WTC11 (cell line): ENCODE measurements around the gene COPS9. TPM values are rescaled to one million over a fixed set of nuclear protein-coding genes. Genes with fewer than 3 reads are reported as not detected.

ENCODE experiments used
- ATAC-seq: fragments of 200-7000 bp; cut with Tn5 transposase; 2 replicates; pipeline ENCODE4 v1.10.0; 2021; ENCODE audit warnings: mild to moderate bottlenecking, moderate library complexity
- CTCF ChIA-PET: fragments of 300-600 bp; sonication (Branson Sonifier 250); formaldehyde crosslinking; loops from one replicate; lab custom pipeline; 2021; ENCODE audit warnings: antibody characterized with exemption; lab: Charles Lee
- POLR2A ChIA-PET: fragments of 350-600 bp; sonication (Branson Sonifier 250); formaldehyde crosslinking; loops from one replicate; lab custom pipeline; 2021; ENCODE audit warnings: antibody characterized with exemption; lab: Charles Lee
- DNase-seq: peaks from one replicate; pipeline ENCODE4 v3.0.0; 2021; ENCODE audit warnings: low spot score
- H3K27ac Mint-ChIP-seq: 2 replicates; pipeline ENCODE4 v1.8.0; 2021; ENCODE audit warnings: mixed read lengths
- H3K27me3 Mint-ChIP-seq: 2 replicates; pipeline ENCODE4 v1.8.0; 2021; ENCODE audit warnings: low read depth, mild to moderate bottlenecking, moderate library complexity, mixed read lengths
- H3K36me3 Mint-ChIP-seq: 2 replicates; pipeline ENCODE4 v1.8.0; 2021; ENCODE audit warnings: mixed read lengths
- H3K4me1 Mint-ChIP-seq: 2 replicates; pipeline ENCODE4 v1.8.0; 2022; ENCODE audit warnings: mixed read lengths
- H3K4me3 Mint-ChIP-seq: 2 replicates; pipeline ENCODE4 v1.8.0; 2021; ENCODE audit warnings: mild to moderate bottlenecking, moderate library complexity, mixed read lengths
- H3K9me3 Mint-ChIP-seq: 2 replicates; pipeline ENCODE4 v1.8.0; 2021; ENCODE audit warnings: mixed read lengths
- ATF1 ChIP-seq: sonication (generic); formaldehyde crosslinking; IDR thresholded peaks from 2 replicates; pipeline ENCODE4 v1.8.1; 2023; ENCODE audit warnings: mild to moderate bottlenecking, moderate library complexity, missing genetic modification reagents
- ATF3 ChIP-seq: sonication (generic); formaldehyde crosslinking; conservative IDR thresholded peaks from 2 replicates; pipeline ENCODE4 v1.8.1; 2022; ENCODE audit warnings: mild to moderate bottlenecking, missing genetic modification reagents
- CREM ChIP-seq: sonication (generic); formaldehyde crosslinking; IDR thresholded peaks from 2 replicates; pipeline ENCODE4 v1.8.1; 2022; ENCODE audit warnings: mild to moderate bottlenecking, missing genetic modification reagents, moderate library complexity
- ERG ChIP-seq: fragments of 250-450 bp; sonication (Bioruptor Pico); IDR thresholded peaks from 2 replicates; pipeline ENCODE4 v1.8.0; 2021; ENCODE audit warnings: mild to moderate bottlenecking
- ETV6 ChIP-seq: sonication (generic); formaldehyde crosslinking; IDR thresholded peaks from 2 replicates; pipeline ENCODE4 v1.8.1; 2022; ENCODE audit warnings: mild to moderate bottlenecking, missing genetic modification reagents
- FOXP1 ChIP-seq: sonication (generic); formaldehyde crosslinking; IDR thresholded peaks from 2 replicates; pipeline ENCODE4 v1.8.0; 2022; ENCODE audit warnings: missing genetic modification reagents, mild to moderate bottlenecking, moderate library complexity, borderline replicate concordance
- IRF2 ChIP-seq: sonication (generic); formaldehyde crosslinking; IDR thresholded peaks from 2 replicates; pipeline ENCODE4 v1.8.0; 2022; ENCODE audit warnings: low read depth, missing genetic modification reagents, borderline replicate concordance
- JUN ChIP-seq: sonication (generic); formaldehyde crosslinking; IDR thresholded peaks from 2 replicates; pipeline ENCODE4 v1.8.0; 2023; ENCODE audit warnings: mild to moderate bottlenecking, missing genetic modification reagents
- NFE2L1 ChIP-seq: sonication (generic); formaldehyde crosslinking; IDR thresholded peaks from 2 replicates; pipeline ENCODE4 v1.8.1; 2023; ENCODE audit warnings: missing genetic modification reagents
- SMAD3 ChIP-seq: sonication (generic); formaldehyde crosslinking; IDR thresholded peaks from 2 replicates; pipeline ENCODE4 v1.8.0; 2022; ENCODE audit warnings: missing genetic modification reagents, mild to moderate bottlenecking, borderline replicate concordance
- SOX15 ChIP-seq: fragments of 250-450 bp; sonication (Bioruptor Pico); IDR thresholded peaks from 2 replicates; pipeline ENCODE4 v1.9.0; 2021; ENCODE audit warnings: mild to moderate bottlenecking
- ZBTB43 ChIP-seq: sonication (generic); formaldehyde crosslinking; IDR thresholded peaks from 2 replicates; pipeline ENCODE4 v1.8.1; 2023; ENCODE audit warnings: mild to moderate bottlenecking, missing genetic modification reagents
- ZNF138 ChIP-seq: sonication (generic); formaldehyde crosslinking; conservative IDR thresholded peaks from 2 replicates; pipeline ENCODE4 v1.8.1; 2022; ENCODE audit warnings: mild to moderate bottlenecking, moderate library complexity, missing genetic modification reagents
- ZNF219 ChIP-seq: sonication (generic); formaldehyde crosslinking; IDR thresholded peaks from 2 replicates; pipeline ENCODE4 v1.8.0; 2023; ENCODE audit warnings: missing genetic modification reagents, mild to moderate bottlenecking, borderline replicate concordance
- ZNF317 ChIP-seq: sonication (generic); formaldehyde crosslinking; IDR thresholded peaks from 2 replicates; pipeline ENCODE4 v1.8.1; 2023; ENCODE audit warnings: low read depth, mild to moderate bottlenecking, moderate library complexity, missing genetic modification reagents, borderline replicate concordance
- ZNF423 ChIP-seq: fragments of 250-450 bp; sonication (Bioruptor Pico); IDR thresholded peaks from 2 replicates; pipeline ENCODE4 v2.1.2; 2022; ENCODE audit warnings: mild to moderate bottlenecking, moderate library complexity
- ZNF532 ChIP-seq: fragments of 250-450 bp; sonication (Bioruptor Pico); IDR thresholded peaks from 2 replicates; pipeline ENCODE4 v1.9.0; 2021; ENCODE audit warnings: mild to moderate bottlenecking, borderline replicate concordance
- ZSCAN18 ChIP-seq: fragments of 250-450 bp; sonication (Bioruptor Pico); IDR thresholded peaks from 2 replicates; pipeline ENCODE4 v2.1.2; 2022; ENCODE audit warnings: mild to moderate bottlenecking, moderate library complexity
- total RNA-seq: library from RNA; stranded (reverse); gene quantifications from 3 replicates; pipeline ENCODE4 v1.2.3, GENCODE V29; 2021

Gene COPS9
- total RNA-seq, 1 experiment from 2014 or later = 142 TPM

- Mint-ChIP-seq H3K4me1 (no peaks in the 10 kb centered on the region), H3K36me3 (peaks cover 20% of the 10 kb centered on the region), H3K9me3 (peaks cover 34% of the 10 kb centered on the region), H3K4me3 (no peak overlapping the region), H3K27me3 (peaks cover 12% of the 10 kb centered on the region), H3K27ac (no peak overlapping the region)
- POLR2A ChIA-PET = no interaction called here
- TF ChIP-seq ZNF138 = no peak
- TF ChIP-seq SMAD3 (CRISPR knock-in tag) = no peak
- no peak for TF ChIP-seq ATF1 (CRISPR knock-in tag)
- no peak for TF ChIP-seq SOX15 (CRISPR knock-in tag)
- no peak for TF ChIP-seq FOXP1 (CRISPR knock-in tag)
- ATAC-seq (no peak), DNase-seq (no peak)
- CTCF ChIA-PET = no interaction called here
These were observed 47.9 kb upstream of the COPS9 start for GRCh38 chr2:240183875-240184590.

- Mint-ChIP-seq H3K4me1 (no peaks in the 10 kb centered on the region), H3K27ac (no peak overlapping the region), H3K27me3 (peaks cover 12% of the 10 kb centered on the region), H3K4me3 (no peak overlapping the region), H3K36me3 (peaks cover 14% of the 10 kb centered on the region), H3K9me3 (peaks cover 26% of the 10 kb centered on the region)
- CTCF ChIA-PET = no interaction called here
- TF ChIP-seq ZNF423 (CRISPR knock-in tag) = no peak
- no peak for TF ChIP-seq ZNF532 (CRISPR knock-in tag)
- TF ChIP-seq NFE2L1 = no peak
- no peak for DNase-seq
- POLR2A ChIA-PET = no interaction called here
- no peak for ATAC-seq
These were observed 47.1 kb upstream of the COPS9 start for GRCh38 chr2:240183006-240183874.

- no peak overlapping the region for H3K27ac Mint-ChIP-seq
- CTCF ChIA-PET = no interaction called here
These were observed 46.4 kb upstream of the COPS9 start for GRCh38 chr2:240182476-240182875.

More at GRCh38 chr2:240182476-240182875, 46.4 kb upstream of the COPS9 start:
- ATAC-seq = no peak
- H3K27me3 Mint-ChIP-seq = peaks cover 6% of the 10 kb centered on the region
- POLR2A ChIA-PET = no interaction called here
- no peaks in the 10 kb centered on the region for H3K4me1 Mint-ChIP-seq
- H3K36me3 Mint-ChIP-seq = peaks cover 6% of the 10 kb centered on the region; the same call in 1 of the 2 replicates
- DNase-seq = no peak
- no peak overlapping the region for H3K4me3 Mint-ChIP-seq
- no peak for TF ChIP-seq CREM
- no peak for TF ChIP-seq ZNF219 (CRISPR knock-in tag)
- TF ChIP-seq ERG (CRISPR knock-in tag) = no peak
- TF ChIP-seq JUN (CRISPR knock-in tag) = no peak
- no peak for TF ChIP-seq ZSCAN18 (CRISPR knock-in tag)
- TF ChIP-seq ETV6 = no peak
- TF ChIP-seq IRF2 (CRISPR knock-in tag) = no peak
- no peak for TF ChIP-seq ATF3 (CRISPR knock-in tag)
- TF ChIP-seq ZNF317 (CRISPR knock-in tag) = no peak
- no peak for TF ChIP-seq ATF1 (CRISPR knock-in tag)
- TF ChIP-seq ZBTB43 (CRISPR knock-in tag) = no peak
- TF ChIP-seq, all 79 proteins: peak for 0
- H3K9me3 Mint-ChIP-seq = peaks cover 18% of the 10 kb centered on the region
